ENCODE data around the gene CBFB.
"Not testable (repeated sequence)": the region's sequence is repeated elsewhere in the genome, so short reads cannot be mapped to it uniquely, and the experiment has no call there.

Gene CBFB

DNA sequence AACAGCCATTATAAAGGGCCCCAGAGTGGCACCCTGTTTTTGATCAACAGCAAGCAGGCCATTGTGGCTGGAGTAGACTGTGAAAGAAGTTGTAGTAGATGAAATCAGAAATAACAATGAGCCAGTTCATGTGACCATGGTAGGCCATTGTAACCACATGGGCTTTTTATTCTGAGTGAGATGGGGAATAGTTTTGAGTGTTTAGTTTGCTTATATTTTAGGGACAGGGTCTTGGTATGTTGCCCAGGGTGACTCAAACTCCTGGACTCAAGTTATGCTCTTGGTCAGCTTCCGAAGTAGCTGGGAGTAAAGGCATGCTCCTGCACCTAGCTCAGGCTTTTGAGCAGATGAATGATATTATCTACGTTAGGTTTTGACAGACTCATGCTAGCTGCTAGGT lies 12.0 kb downstream of the CBFB start:
- Histone ChIP-seq H3K4me1 (ENCODE audit: insufficient read depth, low read length) (0 out of 2 replicates have a peak, but pooled peaks cover 3% of the 10 kb centered on the region), H3K79me2 (ENCODE audit: insufficient read depth, low read length) (peaks cover 100% of the 10 kb centered on the region), H3K9ac (ENCODE audit: low read depth, low read length) (no peak overlapping the region), H4K20me1 (ENCODE audit: insufficient read depth, low read length) (peaks cover 53% of the 10 kb centered on the region; the same call in 1 of the 2 replicates), H3K9me3 (ENCODE audit: insufficient read depth, low read length, severe bottlenecking) (no peaks in the 10 kb centered on the region), H3K27ac (ENCODE audit: low read length) (no peak overlapping the region), H2AFZ (ENCODE audit: low read depth, low read length) (no peak overlapping the region), H3K4me3 (ENCODE audit: low read depth in 1 of 2, low read length in 2 of 2) (no peak overlapping the region), H3K4me2 (ENCODE audit: insufficient read depth, low read length) (no peak overlapping the region), H3K36me3 (ENCODE audit: insufficient read depth, low read length) (peaks cover 83% of the 10 kb centered on the region), H3K27me3 (ENCODE audit: insufficient read depth, low read length, poor library complexity) (no peaks in the 10 kb centered on the region)
- no peak for ATAC-seq (ENCODE audit: insufficient read depth, low read depth)
- DNase-seq = no peak
- TF ChIP-seq, protein P1, sequence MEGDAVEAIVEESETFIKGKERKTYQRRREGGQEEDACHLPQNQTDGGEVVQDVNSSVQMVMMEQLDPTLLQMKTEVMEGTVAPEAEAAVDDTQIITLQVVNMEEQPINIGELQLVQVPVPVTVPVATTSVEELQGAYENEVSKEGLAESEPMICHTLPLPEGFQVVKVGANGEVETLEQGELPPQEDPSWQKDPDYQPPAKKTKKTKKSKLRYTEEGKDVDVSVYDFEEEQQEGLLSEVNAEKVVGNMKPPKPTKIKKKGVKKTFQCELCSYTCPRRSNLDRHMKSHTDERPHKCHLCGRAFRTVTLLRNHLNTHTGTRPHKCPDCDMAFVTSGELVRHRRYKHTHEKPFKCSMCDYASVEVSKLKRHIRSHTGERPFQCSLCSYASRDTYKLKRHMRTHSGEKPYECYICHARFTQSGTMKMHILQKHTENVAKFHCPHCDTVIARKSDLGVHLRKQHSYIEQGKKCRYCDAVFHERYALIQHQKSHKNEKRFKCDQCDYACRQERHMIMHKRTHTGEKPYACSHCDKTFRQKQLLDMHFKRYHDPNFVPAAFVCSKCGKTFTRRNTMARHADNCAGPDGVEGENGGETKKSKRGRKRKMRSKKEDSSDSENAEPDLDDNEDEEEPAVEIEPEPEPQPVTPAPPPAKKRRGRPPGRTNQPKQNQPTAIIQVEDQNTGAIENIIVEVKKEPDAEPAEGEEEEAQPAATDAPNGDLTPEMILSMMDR (IDR thresholded peaks at IDR 0.05; ENCODE audit: borderline replicate concordance, extremely low read depth, low read length, poor library complexity, severe bottlenecking) = no peak
- no peak for TF ChIP-seq EZH2 (IDR thresholded peaks at IDR 0.05; ENCODE audit: borderline replicate concordance, low read depth, low read length, severe bottlenecking)

DNA sequence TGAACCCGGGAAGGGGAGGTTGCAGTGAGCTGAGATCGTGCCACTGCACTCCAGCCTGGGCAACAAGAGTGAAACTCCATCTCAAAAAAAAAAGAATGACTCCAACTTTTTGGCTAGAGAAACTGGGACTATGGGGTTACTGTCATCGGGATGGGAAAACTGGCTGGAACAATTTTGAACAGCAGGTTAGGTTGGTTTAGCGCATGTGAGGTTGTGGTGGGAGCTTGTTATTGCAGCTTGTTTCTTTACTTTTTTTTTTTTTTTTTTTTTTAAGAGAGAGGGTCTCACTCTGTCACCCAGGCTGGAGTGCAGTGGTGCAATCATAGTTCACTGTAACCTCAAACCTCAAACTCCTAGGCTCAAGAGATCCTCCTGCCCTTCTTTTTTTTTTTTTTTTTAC lies 12.6 kb downstream of the CBFB start:
- peaks cover 82% of the 10 kb centered on the region for H3K36me3 ChIP-seq (ENCODE audit: insufficient read depth, low read length)
- not testable (repeated sequence) for H3K9ac ChIP-seq (ENCODE audit: low read depth, low read length)
- DNase-seq = peak; percentile 11

GRCh38 chr16:67043420-67043819 lies 14.5 kb downstream of the CBFB start:
- Histone ChIP-seq H4K20me1 (ENCODE audit: insufficient read depth, low read length) (peaks cover 54% of the 10 kb centered on the region; the same call in 1 of the 2 replicates), H3K36me3 (ENCODE audit: insufficient read depth, low read length) (peaks cover 68% of the 10 kb centered on the region), H3K9ac (ENCODE audit: low read depth, low read length) (no peak overlapping the region), H3K9me3 (ENCODE audit: insufficient read depth, low read length, severe bottlenecking) (no peaks in the 10 kb centered on the region), H3K4me1 (ENCODE audit: insufficient read depth, low read length) (no peaks in the 10 kb centered on the region), H3K27ac (ENCODE audit: low read length) (no peak overlapping the region), H3K79me2 (ENCODE audit: insufficient read depth, low read length) (peaks cover 98% of the 10 kb centered on the region), H2AFZ (ENCODE audit: low read depth, low read length) (no peak overlapping the region), H3K4me2 (ENCODE audit: insufficient read depth, low read length) (no peak overlapping the region), H3K4me3 (ENCODE audit: low read depth in 1 of 2, low read length in 2 of 2) (no peak overlapping the region), H3K27me3 (ENCODE audit: insufficient read depth, low read length, poor library complexity) (no peaks in the 10 kb centered on the region)
- no peak for DNase-seq
- no peak for ATAC-seq (ENCODE audit: insufficient read depth, low read depth)
- TF ChIP-seq EZH2 (IDR thresholded peaks at IDR 0.05; ENCODE audit: borderline replicate concordance, low read depth, low read length, severe bottlenecking) = no peak
- TF ChIP-seq, protein P1 (IDR thresholded peaks at IDR 0.05; ENCODE audit: borderline replicate concordance, extremely low read depth, low read length, poor library complexity, severe bottlenecking) = no peak

More for the DNA sequence above, 12.6 kb downstream of the CBFB start:
- ATAC-seq (ENCODE audit: insufficient read depth, low read depth) = peak; percentile 65
- H3K9me3 ChIP-seq (ENCODE audit: insufficient read depth, low read length, severe bottlenecking); H3K4me1 ChIP-seq (ENCODE audit: insufficient read depth, low read length); H3K4me3 ChIP-seq (ENCODE audit: low read depth in 1 of 2, low read length in 2 of 2); H3K4me2 ChIP-seq (ENCODE audit: insufficient read depth, low read length); H3K27me3 ChIP-seq (ENCODE audit: insufficient read depth, low read length, poor library complexity); H3K27ac ChIP-seq (ENCODE audit: low read length); H2AFZ ChIP-seq (ENCODE audit: low read depth, low read length): not testable (repeated sequence)
- H3K79me2 ChIP-seq (ENCODE audit: insufficient read depth, low read length) = peaks cover 100% of the 10 kb centered on the region
- peaks cover 52% of the 10 kb centered on the region; the same call in 1 of the 2 replicates for H4K20me1 ChIP-seq (ENCODE audit: insufficient read depth, low read length)

- peaks cover 60% of the 10 kb centered on the region; the same call in 1 of the 2 replicates for H4K20me1 ChIP-seq (ENCODE audit: insufficient read depth, low read length)
- TF ChIP-seq, protein P1 (IDR thresholded peaks at IDR 0.05; ENCODE audit: borderline replicate concordance, extremely low read depth, low read length, poor library complexity, severe bottlenecking) = no peak
- TF ChIP-seq EZH2 (IDR thresholded peaks at IDR 0.05; ENCODE audit: borderline replicate concordance, low read depth, low read length, severe bottlenecking) = no peak
- no peak overlapping the region for H3K27ac ChIP-seq (ENCODE audit: low read length)
- no peaks in the 10 kb centered on the region for H3K27me3 ChIP-seq (ENCODE audit: insufficient read depth, low read length, poor library complexity)
- H3K9ac ChIP-seq (ENCODE audit: low read depth, low read length) = no peak overlapping the region
- no peak overlapping the region for H3K4me2 ChIP-seq (ENCODE audit: insufficient read depth, low read length)
- ATAC-seq (ENCODE audit: insufficient read depth, low read depth) = no peak
- H3K36me3 ChIP-seq (ENCODE audit: insufficient read depth, low read length) = peaks cover 49% of the 10 kb centered on the region
- H2AFZ ChIP-seq (ENCODE audit: low read depth, low read length) = no peak overlapping the region
- H3K4me1 ChIP-seq (ENCODE audit: insufficient read depth, low read length) = peaks cover 15% of the 10 kb centered on the region
- peaks cover 93% of the 10 kb centered on the region for H3K79me2 ChIP-seq (ENCODE audit: insufficient read depth, low read length)
- no peaks in the 10 kb centered on the region for H3K9me3 ChIP-seq (ENCODE audit: insufficient read depth, low read length, severe bottlenecking)
- no peak overlapping the region for H3K4me3 ChIP-seq (ENCODE audit: low read depth in 1 of 2, low read length in 2 of 2)
- no peak for DNase-seq
Measured at GRCh38 chr16:67050796-67051195, 21.8 kb downstream of the CBFB start.
